22Rv1 (cell line): ENCODE results near the gene TMEM176B.

Source experiments
- H3K27ac ChIP-seq: fragments of 450-650 bp; 2 replicates; pipeline ENCODE4 v1.5.1; 2017
- CTCF ChIP-seq: fragments of 450-650 bp; IDR thresholded peaks from 2 replicates; pipeline ENCODE4 v1.5.1; 2017; ENCODE audit warnings: mild to moderate bottlenecking
- ZFX ChIP-seq: fragments of 450-650 bp; IDR thresholded peaks from 2 replicates; pipeline ENCODE4 v1.6.1; 2017; ENCODE audit warnings: antibody characterized with exemption, borderline replicate concordance

Gene TMEM176B

GRCh38 chr7:150830937-150831336 is 30.8 kb upstream of the TMEM176B start:
- H3K27ac ChIP-seq, result no peak overlapping the region
- TF ChIP-seq ZFX (no peak), CTCF (no peak)

GRCh38 chr7:150829426-150829825 is 29.3 kb upstream of the TMEM176B start:
- no peak overlapping the region for H3K27ac ChIP-seq
- TF ChIP-seq ZFX, result no peak
- TF ChIP-seq CTCF, result no peak

- TF ChIP-seq CTCF (no peak), ZFX (no peak)
- no peak overlapping the region for H3K27ac ChIP-seq
These were observed 28.2 kb upstream of the TMEM176B start for GRCh38 chr7:150828384-150828783.

- no peak overlapping the region for H3K27ac ChIP-seq
- TF ChIP-seq ZFX (no peak), CTCF (no peak)
These were observed 26.1 kb upstream of the TMEM176B start for GRCh38 chr7:150826061-150826849.

GRCh38 chr7:150824379-150825177 is 24.4 kb upstream of the TMEM176B start:
- no peak overlapping the region for H3K27ac ChIP-seq
- TF ChIP-seq CTCF (peak; percentile 20; the same call in 1 of the 2 replicates), ZFX (no peak)

GRCh38 chr7:150823484-150824126 is 23.4 kb upstream of the TMEM176B start:
- TF ChIP-seq CTCF (no peak), ZFX (no peak)
- no peak overlapping the region for H3K27ac ChIP-seq
